NK-92 treated with Interleukin-12 subunit alpha and Interleukin-12 subunit beta, amount 100 ng/mL, for 24 hours (cell line): Measurements from ENCODE around the gene THUMPD3.
A peak's percentile ranks its signal among the peaks of the same experiment; 100 is the strongest.

Experiments
- DNase-seq: peaks from one replicate; lab custom pipeline; 2025; lab: John Stamatoyannopoulos, UW

THUMPD3 gene

GRCh38 chr3:9361691-9362388 is 1.0 kb upstream of the THUMPD3 start:
- DNase-seq = no peak

DNA sequence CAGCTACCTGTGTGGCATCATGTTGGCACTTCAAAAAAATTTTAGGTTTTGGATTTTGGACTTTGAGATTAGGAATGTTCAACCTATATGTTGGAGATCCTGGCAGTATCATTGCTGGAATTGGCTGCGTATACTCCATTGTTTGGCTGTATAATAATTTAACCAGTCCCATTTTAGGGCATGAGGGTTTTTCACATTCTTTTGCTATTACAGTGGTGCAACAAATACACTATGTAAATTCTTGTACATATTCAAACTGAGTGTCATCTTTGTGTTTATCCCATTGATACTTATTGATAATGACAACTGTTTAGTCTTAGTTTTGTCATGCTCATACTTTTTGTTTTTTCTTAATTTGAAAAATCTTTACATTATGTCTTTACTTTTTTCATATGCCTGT is 6.7 kb downstream of the THUMPD3 start:
- DNase-seq = no peak

DNA sequence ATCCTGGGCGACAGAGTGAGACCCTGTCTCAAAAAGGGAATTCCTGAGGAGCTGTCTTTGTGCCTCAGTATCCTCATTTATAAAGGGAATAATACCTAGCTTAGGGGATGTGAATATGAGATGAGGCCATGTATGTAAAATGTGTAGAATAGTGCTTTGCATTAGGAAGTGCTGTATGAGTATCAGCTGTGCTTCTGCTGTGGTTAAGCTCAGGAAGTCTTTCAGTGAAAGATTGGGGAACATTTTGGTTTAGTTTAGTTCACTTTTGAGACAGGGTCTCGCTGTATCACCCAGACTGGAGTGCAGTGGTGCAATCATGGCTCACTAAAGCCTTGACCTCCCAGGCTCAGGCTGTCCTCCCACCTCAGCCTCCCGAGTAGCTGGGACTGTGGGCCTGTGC is 10.6 kb downstream of the THUMPD3 start:
- DNase-seq = no peak

DNA sequence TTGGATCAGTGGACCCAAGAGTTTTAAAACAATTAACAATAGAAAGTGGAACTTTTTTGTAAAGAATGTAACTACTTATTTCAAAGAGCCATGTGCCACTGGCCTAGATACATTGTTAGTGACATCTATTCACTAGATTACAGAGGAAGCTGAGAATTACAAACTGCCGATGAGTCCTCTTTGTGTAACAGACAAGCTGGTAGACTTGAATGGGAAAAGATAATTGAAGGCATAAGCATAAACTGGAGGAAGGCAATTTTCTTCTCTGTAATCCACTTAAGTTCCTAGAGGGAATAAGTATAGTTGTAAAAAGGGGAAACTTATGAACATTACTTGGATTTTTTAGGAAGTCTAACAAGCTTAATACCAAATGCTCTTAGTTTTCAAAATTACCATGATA is 15.1 kb downstream of the THUMPD3 start:
- no peak for DNase-seq

DNA sequence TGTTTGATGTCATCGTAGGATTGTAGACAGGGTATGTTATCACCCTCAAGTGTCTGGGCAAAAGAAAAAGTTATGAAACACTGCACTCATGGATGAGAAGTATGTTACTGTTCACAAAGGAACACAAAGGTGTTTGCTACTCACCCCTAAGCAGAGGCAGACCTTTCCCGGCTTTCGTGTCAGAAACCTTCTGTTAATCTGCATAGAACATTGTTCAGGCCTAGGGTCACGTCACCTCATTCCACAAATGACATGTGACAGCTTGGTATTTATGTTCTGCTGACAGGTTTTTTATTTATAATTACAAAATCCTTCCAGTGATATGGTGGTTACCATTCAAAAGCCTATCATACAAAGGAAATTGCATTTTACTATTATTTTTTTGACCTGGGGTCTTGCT is 16.5 kb downstream of the THUMPD3 start:
- DNase-seq = no peak

- no peak for DNase-seq
Observed at GRCh38 chr3:9380014-9380413, 17.2 kb downstream of the THUMPD3 start.

DNA sequence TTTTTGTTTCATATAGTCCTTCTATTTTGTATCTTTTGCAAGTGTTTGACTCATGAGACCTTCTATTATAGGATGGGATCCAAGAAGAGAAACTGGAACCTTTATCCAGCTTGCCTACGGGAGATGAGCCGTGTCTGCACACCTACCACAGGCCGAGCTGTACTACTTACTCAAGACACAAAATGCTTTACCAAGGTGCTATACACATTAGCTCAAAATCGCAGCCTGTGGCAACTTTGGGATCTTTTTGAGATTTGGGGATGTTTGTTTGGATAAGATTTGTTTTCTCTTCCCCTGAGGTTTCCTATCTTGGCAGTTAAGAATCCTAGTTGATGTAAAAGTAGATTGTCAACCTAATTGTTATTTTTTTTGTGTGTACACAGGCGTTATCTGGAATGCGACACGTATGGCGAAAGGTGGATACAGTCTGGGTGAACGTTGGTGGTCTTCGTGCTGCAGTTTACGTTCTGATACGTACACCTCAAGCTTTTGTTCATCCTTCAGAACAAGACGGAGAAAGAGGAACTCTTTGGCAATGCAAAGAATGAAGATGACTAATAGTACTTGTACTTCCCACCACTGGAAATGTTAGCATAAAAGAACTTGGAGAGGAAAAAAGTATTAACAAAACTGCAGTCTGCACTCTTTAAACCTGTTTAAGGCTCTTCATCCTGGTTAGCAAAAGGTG is 21.4 kb downstream of the THUMPD3 start:
- no peak for DNase-seq

DNA sequence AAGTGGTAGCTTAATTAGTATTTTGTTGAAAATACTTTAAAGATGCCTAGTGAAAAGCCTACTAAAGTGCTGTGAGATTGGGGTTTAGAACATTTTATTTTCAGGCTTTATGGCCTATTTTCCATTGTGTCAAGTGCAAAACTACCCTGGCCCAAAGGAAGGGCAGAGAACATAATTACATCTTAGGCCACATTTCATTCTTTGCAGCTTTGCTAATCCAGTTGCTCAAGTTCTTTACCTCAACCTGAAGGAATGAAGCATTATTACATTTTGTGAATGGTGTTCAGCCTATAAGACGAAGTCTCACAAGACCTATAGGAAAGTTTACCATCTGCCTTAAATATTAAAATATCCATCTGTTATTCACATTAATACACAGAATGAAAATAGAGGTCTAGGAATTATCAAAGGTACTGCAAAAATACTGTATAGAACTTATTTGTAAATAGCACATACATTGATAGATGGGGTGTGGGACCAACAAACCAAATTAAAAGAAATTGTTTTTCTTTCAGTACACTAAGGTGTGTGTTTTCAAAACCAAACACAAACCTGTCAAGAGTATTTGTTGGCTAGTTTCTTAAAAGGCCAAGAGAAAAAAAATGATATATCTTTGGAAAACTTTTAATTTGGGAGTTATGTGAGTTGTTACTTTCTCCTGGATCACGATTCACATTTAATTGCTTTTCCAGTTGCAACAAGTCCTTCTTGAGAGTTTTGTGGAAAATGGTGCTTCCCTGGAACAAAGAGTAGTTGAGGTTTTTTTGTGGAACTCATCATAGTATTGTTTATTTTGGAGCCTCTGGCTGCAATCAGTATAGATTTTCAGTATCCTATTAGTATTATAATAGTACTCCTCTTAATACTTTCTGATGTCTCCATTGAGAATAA is 22.6 kb downstream of the THUMPD3 start:
- DNase-seq = no peak

GRCh38 chr3:9386078-9386459 is 23.2 kb downstream of the THUMPD3 start:
- DNase-seq = no peak

GRCh38 chr3:9386501-9387321 is 23.9 kb downstream of the THUMPD3 start:
- no peak for DNase-seq

DNA sequence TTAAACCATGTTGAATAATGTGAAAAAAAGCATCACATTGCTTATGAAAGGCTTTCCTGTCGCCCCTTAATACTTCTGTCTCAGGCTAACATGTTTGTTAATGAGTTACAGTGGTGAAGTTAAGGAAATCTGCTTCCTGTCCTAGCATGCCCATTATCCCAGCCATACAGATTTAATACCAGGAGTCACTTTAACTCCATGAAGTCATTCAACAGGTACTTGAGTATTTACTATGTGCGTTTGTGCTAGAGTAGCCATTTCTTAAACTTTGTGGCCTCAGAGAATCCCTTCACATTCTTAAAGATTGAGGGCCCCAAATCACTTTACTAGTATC is 24.4 kb downstream of the THUMPD3 start:
- no peak for DNase-seq

GRCh38 chr3:9388142-9388541 is 25.3 kb downstream of the THUMPD3 start:
- DNase-seq = no peak

DNA sequence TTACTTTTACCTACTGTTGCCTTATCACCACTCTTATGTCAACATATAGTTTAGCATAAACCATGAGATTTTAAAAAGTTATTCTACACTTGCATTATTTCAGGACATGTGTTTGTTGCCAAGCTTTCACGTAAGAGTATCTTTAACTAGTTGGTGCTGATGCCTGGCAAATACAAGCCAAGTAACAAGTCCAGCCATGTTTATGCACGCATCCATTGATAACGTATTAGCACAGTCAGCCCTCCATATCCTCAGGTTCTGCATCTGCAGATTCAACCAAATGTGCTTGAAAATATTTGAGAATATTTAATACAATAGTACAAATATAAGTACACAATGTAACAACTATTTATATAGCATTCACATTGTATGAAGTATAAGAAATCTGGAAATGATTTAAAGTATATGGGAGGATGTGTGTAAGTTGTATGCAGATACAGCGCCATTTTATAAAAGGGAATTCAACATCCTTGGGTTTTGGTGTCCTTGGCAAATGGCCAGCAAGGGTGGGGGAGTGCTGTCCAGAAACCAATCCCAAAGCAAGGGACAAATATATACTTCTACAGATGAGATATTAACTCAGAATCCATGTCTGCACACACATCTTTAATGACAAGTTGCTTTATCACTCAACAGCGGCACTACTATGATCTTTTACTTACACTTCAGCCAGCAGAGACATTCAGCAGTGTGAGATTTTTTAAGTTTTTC is 25.9 kb downstream of the THUMPD3 start:
- no peak for DNase-seq

- DNase-seq = no peak
Observed at GRCh38 chr3:9390265-9390888, 27.5 kb downstream of the THUMPD3 start.

DNA sequence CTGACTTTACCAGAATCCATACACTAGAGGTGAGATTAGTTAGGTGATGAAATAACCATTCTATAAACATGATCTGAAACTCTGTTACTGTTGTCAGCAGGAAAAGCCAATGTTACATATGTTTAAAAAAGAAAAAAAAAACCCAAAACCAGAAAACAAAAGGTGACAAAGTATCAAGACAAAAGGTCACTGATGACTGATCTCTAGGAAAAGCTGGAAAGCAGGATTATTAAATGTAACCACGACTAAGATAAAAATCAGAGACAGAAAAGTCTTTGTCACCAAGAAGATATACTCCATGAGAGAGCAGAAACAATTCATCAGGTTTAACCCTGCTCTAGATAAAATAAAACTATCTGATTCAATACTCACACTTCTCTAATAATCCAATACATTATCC is 29.2 kb downstream of the THUMPD3 start:
- DNase-seq = no peak

- no peak for DNase-seq
Observed at GRCh38 chr3:9395570-9396300, 32.9 kb downstream of the THUMPD3 start.

GRCh38 chr3:9396301-9396631 is 33.4 kb downstream of the THUMPD3 start:
- no peak for DNase-seq

GRCh38 chr3:9396632-9397331 is 33.9 kb downstream of the THUMPD3 start:
- DNase-seq = peak; percentile 94

DNA sequence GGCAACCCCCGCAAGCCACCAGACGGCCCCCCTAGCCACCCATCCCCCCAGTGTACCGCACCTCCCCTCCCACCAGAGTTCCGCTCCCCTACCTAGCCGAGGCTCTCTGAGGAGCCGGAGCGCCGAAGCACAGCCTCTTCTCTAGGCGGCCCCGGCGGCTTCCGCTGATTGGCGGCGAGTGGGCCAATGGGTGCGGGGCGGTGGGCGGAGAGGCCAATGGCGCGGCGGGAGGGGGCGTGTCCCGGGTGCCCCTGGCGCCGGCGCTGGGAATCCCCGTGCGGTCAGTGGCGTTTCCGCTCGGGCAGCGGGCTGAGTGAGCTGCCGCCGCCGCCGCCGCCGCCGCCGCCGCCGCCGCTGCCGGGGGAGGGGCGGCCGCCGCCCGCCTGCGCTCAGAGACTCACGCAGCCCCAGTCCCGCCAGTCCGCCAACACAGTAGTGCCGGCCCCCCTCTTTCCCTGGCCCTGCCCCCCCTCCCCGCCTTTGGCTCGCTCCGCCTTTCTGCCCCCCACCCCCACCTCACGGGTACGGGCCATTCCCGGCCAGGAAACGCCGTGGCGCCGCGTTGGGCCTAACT is 34.6 kb downstream of the THUMPD3 start, which contains the start of gene SETD5:
Gene SETD5, plus strand, starts transcription at position 284 of the 574 bp plus-strand sequence. CDS start 31,324 bp downstream, outside the sequence.
- DNase-seq = peak; percentile 95
